Natural killer cell (primary cell): ENCODE results near the gene FAM107B. TPM values are rescaled to one million over a fixed set of nuclear protein-coding genes. Genes with fewer than 3 reads are reported as not detected.

ENCODE experiments used
- ATAC-seq, 3 donors: fragments of 150-1000 bp in 2 of 3; fragments of 200-7000 bp in 1 of 3; cut with Tn5 transposase; 1 replicate in 1 of 3; 2 replicates in 2 of 3; pipeline ENCODE4 v1.10.0; 2021; ENCODE audit warnings: mild to moderate bottlenecking in 2 of 3, moderate library complexity in 2 of 3
- DNase-seq, 2 donors: peaks; one replicate each; pipeline versions ENCODE4 v3.0.0 to v3.0.0-alpha.2; 2013 to 2021; ENCODE audit warnings: mixed read lengths in 1 of 2
- H3K27ac ChIP-seq: one replicate; pipeline ENCODE4 v1.5.1; 2013; ENCODE audit warnings: mild to moderate bottlenecking, low read length
- H3K27me3 ChIP-seq: one replicate; pipeline ENCODE4 v1.6.1; 2013; ENCODE audit warnings: low read length; ENCODE audit not compliant: control insufficient read depth, insufficient read depth
- H3K36me3 ChIP-seq: one replicate; pipeline ENCODE4 v1.6.1; 2013; ENCODE audit warnings: low read length; ENCODE audit not compliant: control insufficient read depth, insufficient read depth
- H3K4me1 ChIP-seq: one replicate; pipeline ENCODE4 v1.6.1; 2013; ENCODE audit warnings: low read length; ENCODE audit not compliant: control insufficient read depth, insufficient read depth
- H3K4me3 ChIP-seq: one replicate; pipeline ENCODE4 v1.5.1; 2013; ENCODE audit warnings: low read length
- H3K9me3 ChIP-seq: one replicate; pipeline ENCODE4 v1.6.1; 2013; ENCODE audit warnings: low read length; ENCODE audit not compliant: control insufficient read depth, insufficient read depth
- H3K27ac Mint-ChIP-seq, 2 donors: one replicate each; pipeline ENCODE4 v1.8.0; 2022; ENCODE audit warnings: mild to moderate bottlenecking in 2 of 2, mixed read lengths in 2 of 2, moderate library complexity in 1 of 2
- H3K27me3 Mint-ChIP-seq, 2 donors: one replicate each; pipeline ENCODE4 v1.8.0; 2022; ENCODE audit warnings: low read depth in 2 of 2, mixed read lengths in 2 of 2
- H3K36me3 Mint-ChIP-seq: one replicate; pipeline ENCODE4 v1.8.0; 2022; ENCODE audit warnings: mixed read lengths
- H3K4me1 Mint-ChIP-seq, 2 donors: one replicate each; pipeline ENCODE4 v1.8.0; 2022; ENCODE audit warnings: mixed read lengths in 2 of 2
- H3K4me3 Mint-ChIP-seq: one replicate; pipeline ENCODE4 v1.8.0; 2022; ENCODE audit warnings: mild to moderate bottlenecking, moderate library complexity, mixed read lengths
- H3K9me3 Mint-ChIP-seq, 2 donors: one replicate each; pipeline ENCODE4 v1.8.0; 2022; ENCODE audit warnings: mixed read lengths in 2 of 2
- WGBS: methylation state at CpG from one replicate; pipeline ENCODE4 v1.1.7; 2013; ENCODE audit warnings: missing lambda C conversion rate; ENCODE audit not compliant: insufficient coverage; 5-methylcytosine and 5-hydroxymethylcytosine counted together
- intact Hi-C: fragments of 100-400 bp; cut with micrococcal nuclease; formaldehyde crosslinking; loops from one replicate; pipeline ENCODE4 v1.14.2; 2022
- total RNA-seq, 4 donors: library from RNA; stranded (reverse); fragments of 120-200 nt in 1 of 4; gene quantifications; one replicate each; pipeline versions ENCODE4 v1.2.3 to v1.2.4, GENCODE V29; 2013 to 2022
- TF ChIP-seq, protein P1 (sequence below): fragments of 200-600 bp; IDR thresholded peaks from one replicate; pipeline ENCODE4 v1.8.0; 2022; ENCODE audit warnings: antibody characterized with exemption

The FAM107B gene
- total RNA-seq, 3 donors from 2014 or later (not counting 1 experiment from before 2014, with no cell fraction given) = 165 to 226 (median 224) TPM

GRCh38 chr10:14608381-14609001 is 166.2 kb downstream of the FAM107B start:
- H3K27me3 ChIP-seq = no peaks in the 10 kb centered on the region
- TF ChIP-seq, protein P1, sequence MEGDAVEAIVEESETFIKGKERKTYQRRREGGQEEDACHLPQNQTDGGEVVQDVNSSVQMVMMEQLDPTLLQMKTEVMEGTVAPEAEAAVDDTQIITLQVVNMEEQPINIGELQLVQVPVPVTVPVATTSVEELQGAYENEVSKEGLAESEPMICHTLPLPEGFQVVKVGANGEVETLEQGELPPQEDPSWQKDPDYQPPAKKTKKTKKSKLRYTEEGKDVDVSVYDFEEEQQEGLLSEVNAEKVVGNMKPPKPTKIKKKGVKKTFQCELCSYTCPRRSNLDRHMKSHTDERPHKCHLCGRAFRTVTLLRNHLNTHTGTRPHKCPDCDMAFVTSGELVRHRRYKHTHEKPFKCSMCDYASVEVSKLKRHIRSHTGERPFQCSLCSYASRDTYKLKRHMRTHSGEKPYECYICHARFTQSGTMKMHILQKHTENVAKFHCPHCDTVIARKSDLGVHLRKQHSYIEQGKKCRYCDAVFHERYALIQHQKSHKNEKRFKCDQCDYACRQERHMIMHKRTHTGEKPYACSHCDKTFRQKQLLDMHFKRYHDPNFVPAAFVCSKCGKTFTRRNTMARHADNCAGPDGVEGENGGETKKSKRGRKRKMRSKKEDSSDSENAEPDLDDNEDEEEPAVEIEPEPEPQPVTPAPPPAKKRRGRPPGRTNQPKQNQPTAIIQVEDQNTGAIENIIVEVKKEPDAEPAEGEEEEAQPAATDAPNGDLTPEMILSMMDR = no peak
- H3K27ac Mint-ChIP-seq = no peak overlapping the region
- no peaks in the 10 kb centered on the region for H3K9me3 ChIP-seq
- H3K4me3 Mint-ChIP-seq = no peak overlapping the region
- H3K9me3 Mint-ChIP-seq = no peaks in the 10 kb centered on the region
- peaks cover 19 to 25% of the 10 kb centered on the region in 2 donors for H3K4me1 Mint-ChIP-seq
- H3K4me3 ChIP-seq = no peak overlapping the region
- H3K4me1 ChIP-seq = peaks cover 6% of the 10 kb centered on the region
- H3K36me3 Mint-ChIP-seq = no peaks in the 10 kb centered on the region
- no peak for ATAC-seq
- WGBS = 78% methylated on average over 1 of the region's 4 CpGs
- H3K27me3 Mint-ChIP-seq = peaks cover 0 to 3% of the 10 kb centered on the region in 2 donors
- no peak overlapping the region for H3K27ac ChIP-seq
- no peak for DNase-seq
- intact Hi-C loops = no loop called here
- H3K36me3 ChIP-seq = no peaks in the 10 kb centered on the region

DNA sequence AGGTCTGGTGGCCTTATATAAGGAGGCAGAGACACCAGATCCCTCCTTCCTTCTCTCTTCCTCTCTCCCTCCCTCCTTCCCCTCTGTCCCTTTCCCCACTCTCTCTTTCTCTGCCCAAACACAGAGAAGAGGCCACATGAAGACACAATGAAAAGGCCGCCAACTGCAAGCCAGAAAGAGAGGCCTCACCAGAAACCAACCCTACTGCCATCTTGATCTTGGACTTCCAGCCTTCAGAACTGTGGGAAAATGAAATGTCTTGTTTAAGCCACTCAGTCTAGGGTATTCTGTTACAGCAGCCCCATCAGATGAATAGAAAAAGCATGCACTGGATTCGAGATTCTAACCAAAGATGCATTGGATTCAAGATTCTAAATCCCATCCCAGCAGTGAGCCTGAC is 168.1 kb downstream of the FAM107B start:
- TF ChIP-seq, protein P1 = no peak
- ATAC-seq (no peak), DNase-seq (no peak)
- Histone ChIP-seq H3K27me3 (no peaks in the 10 kb centered on the region), H3K4me1 (peaks cover 13% of the 10 kb centered on the region), H3K4me3 (no peak overlapping the region), H3K9me3 (no peaks in the 10 kb centered on the region), H3K36me3 (no peaks in the 10 kb centered on the region), H3K27ac (no peak overlapping the region)
- Mint-ChIP-seq H3K4me1 (peaks cover 38 to 41% of the 10 kb centered on the region in 2 donors), H3K4me3 (no peak overlapping the region), H3K27ac (peak overlapping the region; percentile 57 to 88), H3K9me3 (no peaks in the 10 kb centered on the region), H3K27me3 (peaks cover 0 to 3% of the 10 kb centered on the region in 2 donors), H3K36me3 (no peaks in the 10 kb centered on the region)
- WGBS = 100% methylated on average over 2 of the region's 2 CpGs
- intact Hi-C loops = no loop called here

DNA sequence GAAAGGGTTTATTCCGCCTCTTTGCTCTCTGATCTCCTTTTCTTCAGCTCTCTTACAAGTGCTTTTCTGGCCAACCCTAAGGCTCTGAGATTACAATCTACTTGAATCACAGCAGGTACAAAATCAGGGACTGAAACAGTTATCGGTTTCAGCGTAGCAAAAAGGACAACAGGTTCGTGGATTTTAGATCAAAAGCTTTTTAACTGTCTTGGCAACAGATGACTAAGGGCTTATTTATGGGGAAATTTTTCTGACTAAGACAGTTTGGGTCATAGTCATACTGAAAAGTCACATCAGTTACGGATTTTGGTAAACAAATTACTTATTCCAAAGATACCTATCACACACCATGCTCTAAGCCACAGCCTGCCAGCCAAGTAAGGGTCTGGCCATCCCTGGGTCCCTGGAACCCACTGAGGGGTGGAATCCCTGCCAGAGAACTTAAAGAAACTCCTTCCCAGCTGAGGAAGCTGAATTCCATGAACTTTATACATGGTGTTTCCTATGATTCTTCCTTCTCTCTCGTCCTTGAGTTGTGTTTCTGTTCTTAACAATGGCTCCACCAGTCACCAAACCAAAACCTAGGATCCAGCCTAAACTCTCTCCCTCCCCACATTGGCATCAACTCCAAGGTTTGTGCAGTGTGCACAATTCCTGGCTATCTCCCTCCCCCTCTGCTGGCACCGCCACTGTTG is 169.3 kb downstream of the FAM107B start:
- TF ChIP-seq, protein P1 = no peak
- Mint-ChIP-seq H3K27ac (peak overlapping the region; percentile 57 to 88), H3K9me3 (no peaks in the 10 kb centered on the region), H3K4me1 (peaks cover 47 to 49% of the 10 kb centered on the region in 2 donors), H3K36me3 (no peaks in the 10 kb centered on the region), H3K27me3 (peaks cover 0 to 3% of the 10 kb centered on the region in 2 donors), H3K4me3 (peak overlapping the region; percentile 90)
- Histone ChIP-seq H3K27me3 (no peaks in the 10 kb centered on the region), H3K9me3 (no peaks in the 10 kb centered on the region), H3K36me3 (peaks cover 7% of the 10 kb centered on the region), H3K4me1 (peaks cover 22% of the 10 kb centered on the region), H3K4me3 (no peak overlapping the region), H3K27ac (no peak overlapping the region)
- 69% methylated on average over 7 of the region's 7 CpGs for WGBS
- DNase-seq (peak in 1 of 2 donors; percentile 70), ATAC-seq (no peak)
- intact Hi-C loops = no loop called here
